HCT116 (cell line): ENCODE measurements around the gene SDR42E2.

Experiments used
- EGR1 ChIP-seq: IDR thresholded peaks from 2 replicates; pipeline ENCODE4 v1.6.1; 2012; ENCODE audit warnings: low read depth
- POLR2A ChIP-seq: IDR thresholded peaks from 2 replicates; pipeline ENCODE4 v1.7.0; 2011; ENCODE audit warnings: borderline replicate concordance; ENCODE audit not compliant: insufficient read depth, insufficient read length; ENCODE audit errors: extremely low read depth
- RAD21 ChIP-seq: IDR thresholded peaks from 2 replicates; pipeline ENCODE4 v1.6.1; 2012; ENCODE audit warnings: low read depth, mild to moderate bottlenecking
- TF ChIP-seq, protein P1 (sequence below), 3 experiments: fragments of 200-600 bp in 1 of 3; sonication (generic) in 1 of 3; IDR thresholded peaks in 2 of 3; conservative IDR thresholded peaks in 1 of 3; 2 replicates each; pipeline ENCODE4 v1.5.1; 2012 to 2017; ENCODE audit warnings: low read depth in 2 of 3, low read length in 2 of 3, antibody characterized with exemption in 1 of 3, borderline replicate concordance in 1 of 3, control low read depth in 1 of 3, mild to moderate bottlenecking in 1 of 3, mixed read lengths in 1 of 3, mixed run types in 1 of 3, moderate library complexity in 1 of 3; ENCODE audit not compliant: insufficient read depth in 1 of 3
- TF ChIP-seq, protein P2 (sequence below): IDR thresholded peaks from 2 replicates; pipeline ENCODE4 v1.6.1; 2011; ENCODE audit warnings: mild to moderate bottlenecking, low read length, moderate library complexity; ENCODE audit not compliant: insufficient replicate concordance; ENCODE audit errors: extremely low read depth
- TF ChIP-seq, protein P3 (sequence below): IDR thresholded peaks from 2 replicates; pipeline ENCODE4 v1.6.1; 2012
- TF ChIP-seq, protein P4 (sequence below): IDR thresholded peaks from 2 replicates; pipeline ENCODE4 v1.6.1; 2012; ENCODE audit warnings: low read depth
- TF ChIP-seq, protein P5 (sequence below): IDR thresholded peaks from 2 replicates; pipeline ENCODE4 v1.6.1; 2012

DNA sequence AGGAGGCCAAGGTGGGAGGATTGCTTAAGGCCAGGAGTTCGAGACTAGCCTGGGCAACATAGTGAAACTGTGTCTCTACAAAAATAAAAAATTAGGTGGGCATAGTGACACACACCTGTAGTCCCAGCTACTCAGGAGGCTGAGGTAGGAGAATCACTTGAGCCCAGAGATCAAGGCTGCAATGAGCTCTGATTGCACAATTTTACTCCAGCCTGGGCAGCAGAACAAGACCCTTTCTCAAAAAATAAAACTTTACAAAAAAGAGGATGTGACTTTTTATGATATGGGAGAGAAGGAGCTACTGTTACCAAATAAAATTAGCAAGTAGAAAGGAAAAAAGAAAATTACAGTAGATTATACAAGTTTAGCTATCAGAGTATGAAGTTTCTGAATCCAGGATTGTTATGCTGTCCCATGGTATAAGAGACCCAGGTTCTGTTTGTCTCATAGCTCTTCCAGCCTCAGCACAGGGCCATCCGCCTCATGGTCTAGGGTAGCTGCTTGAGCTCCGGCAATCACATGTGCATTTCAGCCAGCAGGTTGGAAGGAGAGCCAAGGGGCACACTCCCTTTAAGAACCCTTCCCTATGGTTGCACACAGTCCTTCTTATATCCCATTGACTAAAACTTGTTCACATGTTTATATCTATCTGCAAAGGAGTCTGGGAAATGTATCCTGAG, 57.2 kb downstream of the SDR42E2 start:
- TF ChIP-seq, protein P1, sequence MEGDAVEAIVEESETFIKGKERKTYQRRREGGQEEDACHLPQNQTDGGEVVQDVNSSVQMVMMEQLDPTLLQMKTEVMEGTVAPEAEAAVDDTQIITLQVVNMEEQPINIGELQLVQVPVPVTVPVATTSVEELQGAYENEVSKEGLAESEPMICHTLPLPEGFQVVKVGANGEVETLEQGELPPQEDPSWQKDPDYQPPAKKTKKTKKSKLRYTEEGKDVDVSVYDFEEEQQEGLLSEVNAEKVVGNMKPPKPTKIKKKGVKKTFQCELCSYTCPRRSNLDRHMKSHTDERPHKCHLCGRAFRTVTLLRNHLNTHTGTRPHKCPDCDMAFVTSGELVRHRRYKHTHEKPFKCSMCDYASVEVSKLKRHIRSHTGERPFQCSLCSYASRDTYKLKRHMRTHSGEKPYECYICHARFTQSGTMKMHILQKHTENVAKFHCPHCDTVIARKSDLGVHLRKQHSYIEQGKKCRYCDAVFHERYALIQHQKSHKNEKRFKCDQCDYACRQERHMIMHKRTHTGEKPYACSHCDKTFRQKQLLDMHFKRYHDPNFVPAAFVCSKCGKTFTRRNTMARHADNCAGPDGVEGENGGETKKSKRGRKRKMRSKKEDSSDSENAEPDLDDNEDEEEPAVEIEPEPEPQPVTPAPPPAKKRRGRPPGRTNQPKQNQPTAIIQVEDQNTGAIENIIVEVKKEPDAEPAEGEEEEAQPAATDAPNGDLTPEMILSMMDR (IDR thresholded peaks at IDR 0.05 in 2 of 3, conservative IDR thresholded peaks at IDR 0.05 in 1 of 3; ENCODE audit: borderline replicate concordance in 1 of 3, insufficient read depth in 1 of 3, low read depth in 2 of 3, low read length in 2 of 3) = no peak
- TF ChIP-seq, protein P2, sequence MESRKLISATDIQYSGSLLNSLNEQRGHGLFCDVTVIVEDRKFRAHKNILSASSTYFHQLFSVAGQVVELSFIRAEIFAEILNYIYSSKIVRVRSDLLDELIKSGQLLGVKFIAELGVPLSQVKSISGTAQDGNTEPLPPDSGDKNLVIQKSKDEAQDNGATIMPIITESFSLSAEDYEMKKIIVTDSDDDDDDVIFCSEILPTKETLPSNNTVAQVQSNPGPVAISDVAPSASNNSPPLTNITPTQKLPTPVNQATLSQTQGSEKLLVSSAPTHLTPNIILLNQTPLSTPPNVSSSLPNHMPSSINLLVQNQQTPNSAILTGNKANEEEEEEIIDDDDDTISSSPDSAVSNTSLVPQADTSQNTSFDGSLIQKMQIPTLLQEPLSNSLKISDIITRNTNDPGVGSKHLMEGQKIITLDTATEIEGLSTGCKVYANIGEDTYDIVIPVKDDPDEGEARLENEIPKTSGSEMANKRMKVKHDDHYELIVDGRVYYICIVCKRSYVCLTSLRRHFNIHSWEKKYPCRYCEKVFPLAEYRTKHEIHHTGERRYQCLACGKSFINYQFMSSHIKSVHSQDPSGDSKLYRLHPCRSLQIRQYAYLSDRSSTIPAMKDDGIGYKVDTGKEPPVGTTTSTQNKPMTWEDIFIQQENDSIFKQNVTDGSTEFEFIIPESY = no peak
- TF ChIP-seq, protein P3, sequence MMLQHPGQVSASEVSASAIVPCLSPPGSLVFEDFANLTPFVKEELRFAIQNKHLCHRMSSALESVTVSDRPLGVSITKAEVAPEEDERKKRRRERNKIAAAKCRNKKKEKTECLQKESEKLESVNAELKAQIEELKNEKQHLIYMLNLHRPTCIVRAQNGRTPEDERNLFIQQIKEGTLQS = no peak
- TF ChIP-seq RAD21 (no peak), EGR1 (no peak), POLR2A (no peak)
- TF ChIP-seq, protein P4, sequence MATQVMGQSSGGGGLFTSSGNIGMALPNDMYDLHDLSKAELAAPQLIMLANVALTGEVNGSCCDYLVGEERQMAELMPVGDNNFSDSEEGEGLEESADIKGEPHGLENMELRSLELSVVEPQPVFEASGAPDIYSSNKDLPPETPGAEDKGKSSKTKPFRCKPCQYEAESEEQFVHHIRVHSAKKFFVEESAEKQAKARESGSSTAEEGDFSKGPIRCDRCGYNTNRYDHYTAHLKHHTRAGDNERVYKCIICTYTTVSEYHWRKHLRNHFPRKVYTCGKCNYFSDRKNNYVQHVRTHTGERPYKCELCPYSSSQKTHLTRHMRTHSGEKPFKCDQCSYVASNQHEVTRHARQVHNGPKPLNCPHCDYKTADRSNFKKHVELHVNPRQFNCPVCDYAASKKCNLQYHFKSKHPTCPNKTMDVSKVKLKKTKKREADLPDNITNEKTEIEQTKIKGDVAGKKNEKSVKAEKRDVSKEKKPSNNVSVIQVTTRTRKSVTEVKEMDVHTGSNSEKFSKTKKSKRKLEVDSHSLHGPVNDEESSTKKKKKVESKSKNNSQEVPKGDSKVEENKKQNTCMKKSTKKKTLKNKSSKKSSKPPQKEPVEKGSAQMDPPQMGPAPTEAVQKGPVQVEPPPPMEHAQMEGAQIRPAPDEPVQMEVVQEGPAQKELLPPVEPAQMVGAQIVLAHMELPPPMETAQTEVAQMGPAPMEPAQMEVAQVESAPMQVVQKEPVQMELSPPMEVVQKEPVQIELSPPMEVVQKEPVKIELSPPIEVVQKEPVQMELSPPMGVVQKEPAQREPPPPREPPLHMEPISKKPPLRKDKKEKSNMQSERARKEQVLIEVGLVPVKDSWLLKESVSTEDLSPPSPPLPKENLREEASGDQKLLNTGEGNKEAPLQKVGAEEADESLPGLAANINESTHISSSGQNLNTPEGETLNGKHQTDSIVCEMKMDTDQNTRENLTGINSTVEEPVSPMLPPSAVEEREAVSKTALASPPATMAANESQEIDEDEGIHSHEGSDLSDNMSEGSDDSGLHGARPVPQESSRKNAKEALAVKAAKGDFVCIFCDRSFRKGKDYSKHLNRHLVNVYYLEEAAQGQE = no peak
- TF ChIP-seq, protein P5, sequence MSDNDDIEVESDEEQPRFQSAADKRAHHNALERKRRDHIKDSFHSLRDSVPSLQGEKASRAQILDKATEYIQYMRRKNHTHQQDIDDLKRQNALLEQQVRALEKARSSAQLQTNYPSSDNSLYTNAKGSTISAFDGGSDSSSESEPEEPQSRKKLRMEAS = no peak
